ENCODE measurements around the gene ENOX1.

Gene ENOX1

GRCh38 chr13:43289470-43290255 is 497.1 kb downstream of the ENOX1 start:
- peak; percentile 82 for DNase-seq (ENCODE audit: low read depth)

GRCh38 chr13:43286751-43287150 is 500.0 kb downstream of the ENOX1 start:
- no peak for DNase-seq (ENCODE audit: low read depth)

DNA sequence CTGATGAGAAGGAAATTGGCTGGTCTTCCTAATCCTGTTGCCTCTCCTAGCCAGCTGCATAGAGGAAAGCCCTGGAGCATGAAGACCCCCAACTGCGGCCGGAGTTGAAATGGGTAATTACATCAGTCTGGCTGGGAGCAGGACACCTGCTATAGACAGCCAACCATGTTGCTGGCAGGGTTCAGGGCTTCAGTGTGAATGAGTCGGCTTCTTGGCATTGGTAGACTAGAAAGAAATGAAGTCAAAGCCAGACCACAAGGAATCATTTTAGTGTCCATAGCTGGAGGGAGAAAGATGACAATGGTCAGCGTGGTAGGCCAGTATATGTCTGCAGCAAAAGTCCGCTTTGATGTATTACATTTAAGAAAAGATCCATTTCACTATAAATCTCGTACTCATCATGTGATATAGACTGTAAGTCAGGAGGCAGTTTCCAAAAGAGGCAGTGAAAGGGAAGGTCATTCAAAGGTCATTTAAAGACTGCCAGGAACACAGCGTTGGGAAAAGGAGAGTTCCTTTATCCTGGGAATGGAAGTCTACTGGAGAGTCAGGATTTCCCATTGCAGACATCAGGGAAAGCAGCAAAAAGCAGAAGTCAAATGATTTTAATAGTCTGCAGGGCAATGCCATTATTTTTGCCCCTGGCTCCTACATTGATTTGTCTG is 500.7 kb downstream of the ENOX1 start:
- peak; percentile 73 for DNase-seq (ENCODE audit: low read depth)

GRCh38 chr13:43284162-43284561 is 502.6 kb downstream of the ENOX1 start:
- peak; percentile 75 for DNase-seq (ENCODE audit: low read depth)

DNA sequence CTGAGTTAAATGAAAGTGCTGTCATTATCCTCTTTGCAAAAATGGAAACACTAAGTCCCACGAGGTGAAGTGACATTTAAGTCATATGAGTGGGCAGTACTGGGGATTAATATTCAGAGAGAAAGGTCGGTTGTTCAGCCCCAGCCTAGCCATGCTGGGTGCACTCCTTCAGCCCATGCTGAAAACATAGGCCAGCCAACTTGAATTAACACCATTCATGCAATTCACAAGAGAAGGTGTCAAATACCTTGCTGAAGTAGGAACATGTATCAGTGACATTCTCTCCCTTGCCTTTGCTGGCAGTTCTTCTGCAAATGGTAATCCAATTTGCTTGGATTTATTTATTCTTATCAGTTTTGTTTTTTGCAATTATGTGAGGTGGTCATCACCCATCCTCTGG is 507.1 kb downstream of the ENOX1 start:
- DNase-seq (ENCODE audit: low read depth) = no peak

GRCh38 chr13:43278127-43278526 is 508.6 kb downstream of the ENOX1 start:
- DNase-seq (ENCODE audit: low read depth) = no peak

- no peak for DNase-seq (ENCODE audit: low read depth)
Observed at GRCh38 chr13:43277142-43277541, 509.6 kb downstream of the ENOX1 start.

- DNase-seq (ENCODE audit: low read depth) = no peak
Observed at GRCh38 chr13:43274881-43275280, 511.9 kb downstream of the ENOX1 start.

GRCh38 chr13:43273362-43273761 is 513.4 kb downstream of the ENOX1 start:
- DNase-seq (ENCODE audit: low read depth) = peak; percentile 75

GRCh38 chr13:43272851-43273250 is 513.9 kb downstream of the ENOX1 start:
- no peak for DNase-seq (ENCODE audit: low read depth)

GRCh38 chr13:43271152-43271551 is 515.6 kb downstream of the ENOX1 start:
- DNase-seq (ENCODE audit: low read depth) = no peak

GRCh38 chr13:43270130-43270830 is 516.5 kb downstream of the ENOX1 start:
- peak; percentile 18 for DNase-seq (ENCODE audit: low read depth)

- DNase-seq (ENCODE audit: low read depth) = peak; percentile 98
Observed at GRCh38 chr13:43269037-43269481, 517.7 kb downstream of the ENOX1 start.

DNA sequence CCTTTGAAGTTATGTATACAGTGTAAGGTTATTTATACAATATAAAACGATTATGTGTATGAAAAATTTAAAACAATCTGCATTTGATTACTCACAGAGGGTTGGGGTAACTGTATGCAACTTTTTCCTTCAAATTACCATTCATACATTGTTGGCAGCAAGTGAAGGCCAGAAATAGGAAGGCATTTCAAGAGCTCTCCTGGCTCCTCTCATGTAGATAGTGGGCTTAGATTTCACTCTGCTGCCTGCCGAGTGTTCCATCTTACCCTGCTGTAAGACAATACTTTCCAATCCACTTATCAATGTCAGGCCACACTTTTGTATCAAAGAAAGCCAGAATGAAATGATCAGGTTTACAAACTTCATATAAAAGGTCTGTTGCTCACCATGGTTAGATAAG is 518.1 kb downstream of the ENOX1 start:
- DNase-seq (ENCODE audit: low read depth) = no peak

DNA sequence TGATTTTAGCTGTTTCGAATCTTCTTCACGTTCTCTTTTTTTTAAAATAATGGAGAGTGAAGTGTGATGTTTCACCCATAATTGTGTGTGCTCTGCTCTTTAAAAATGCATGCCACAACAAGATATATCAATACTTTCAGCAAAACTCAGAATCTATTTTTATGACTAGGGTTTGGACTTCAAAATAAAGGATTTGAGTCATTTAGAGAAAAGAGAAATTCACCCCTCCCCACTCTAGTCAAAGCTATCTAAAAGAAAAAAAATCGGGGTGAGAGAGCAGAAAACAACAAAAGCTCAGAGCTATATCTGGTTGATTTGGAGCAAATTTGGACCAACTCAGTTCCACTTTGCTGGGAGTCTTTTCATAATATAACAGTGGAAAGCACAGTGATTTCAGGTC is 518.9 kb downstream of the ENOX1 start:
- no peak for DNase-seq (ENCODE audit: low read depth)

DNA sequence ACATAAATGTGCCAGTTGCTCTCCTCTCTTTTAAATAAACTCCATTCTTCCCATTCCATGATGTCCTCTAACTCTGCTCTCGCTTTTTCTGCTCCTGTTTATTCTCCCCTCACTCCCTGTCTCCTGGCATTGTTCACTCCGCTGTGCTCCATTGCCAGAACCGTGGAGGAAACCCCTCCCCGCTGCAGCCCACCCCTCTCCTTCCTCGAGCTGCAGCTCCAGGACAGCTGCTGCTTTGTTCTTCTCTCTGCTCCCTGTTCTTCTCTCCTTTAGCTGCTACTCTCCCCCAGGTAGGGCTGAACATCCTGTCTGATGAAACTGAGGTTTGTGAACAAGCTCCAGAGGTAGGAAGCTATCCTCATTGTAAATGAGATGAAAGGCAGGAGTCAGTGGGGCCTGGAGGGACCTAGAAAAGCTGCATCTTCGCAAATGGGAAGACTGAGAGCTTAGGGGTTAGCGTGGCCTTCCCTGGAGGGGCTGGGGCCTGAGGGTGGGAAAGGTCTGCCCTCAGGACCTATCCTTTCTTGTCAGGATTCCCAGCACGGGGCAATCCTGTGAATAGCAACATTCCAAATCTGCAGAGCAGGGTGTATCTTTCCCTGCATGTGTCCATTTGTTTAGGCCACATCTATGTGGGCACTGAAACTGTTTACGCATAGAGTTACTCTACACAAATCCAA is 519.7 kb downstream of the ENOX1 start:
- no peak for DNase-seq (ENCODE audit: low read depth)

DNA sequence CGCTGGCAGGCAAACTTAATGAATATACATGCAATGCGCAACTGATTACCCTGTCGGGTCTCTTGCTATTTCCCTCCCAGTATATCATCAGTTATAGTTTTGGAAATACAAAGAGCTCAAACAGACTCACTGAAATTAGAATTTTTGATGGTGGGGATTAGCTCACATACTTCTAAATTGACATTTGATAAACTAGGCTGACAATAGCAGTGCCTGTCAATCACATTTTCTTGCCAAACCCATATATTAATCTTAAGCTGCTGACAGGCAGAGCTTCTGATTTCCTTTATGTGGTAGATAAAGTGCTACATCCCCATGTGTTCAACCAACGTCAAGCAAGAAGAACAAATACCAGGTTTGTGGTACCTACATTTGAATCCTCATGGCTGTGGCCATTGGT is 521.7 kb downstream of the ENOX1 start:
- no peak for DNase-seq (ENCODE audit: low read depth)

DNA sequence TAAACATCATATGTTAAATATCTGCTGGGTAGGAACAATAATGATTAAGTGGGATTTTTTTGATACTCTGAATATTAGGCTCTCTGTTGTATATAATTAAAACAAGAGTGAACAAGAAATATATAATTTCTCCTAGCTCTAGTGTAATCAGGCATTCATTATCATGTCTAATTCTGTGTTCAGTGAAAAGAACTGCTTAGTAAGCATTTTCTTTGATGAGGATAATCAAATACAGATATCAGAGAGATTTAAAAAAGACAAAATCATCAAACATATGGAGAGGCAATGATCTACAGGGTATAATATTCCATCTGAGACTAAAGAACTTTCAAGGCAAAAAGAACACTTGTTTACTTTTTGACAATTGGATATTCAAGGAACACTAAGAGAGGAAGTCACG is 522.3 kb downstream of the ENOX1 start:
- no peak for DNase-seq (ENCODE audit: low read depth)

- no peak for DNase-seq (ENCODE audit: low read depth)
Observed at GRCh38 chr13:43263047-43263446, 523.7 kb downstream of the ENOX1 start.

GRCh38 chr13:43260999-43261398 is 525.8 kb downstream of the ENOX1 start:
- DNase-seq (ENCODE audit: low read depth) = peak; percentile 86

GRCh38 chr13:43258771-43259170 is 528.0 kb downstream of the ENOX1 start:
- peak; percentile 51 for DNase-seq (ENCODE audit: low read depth)

DNA sequence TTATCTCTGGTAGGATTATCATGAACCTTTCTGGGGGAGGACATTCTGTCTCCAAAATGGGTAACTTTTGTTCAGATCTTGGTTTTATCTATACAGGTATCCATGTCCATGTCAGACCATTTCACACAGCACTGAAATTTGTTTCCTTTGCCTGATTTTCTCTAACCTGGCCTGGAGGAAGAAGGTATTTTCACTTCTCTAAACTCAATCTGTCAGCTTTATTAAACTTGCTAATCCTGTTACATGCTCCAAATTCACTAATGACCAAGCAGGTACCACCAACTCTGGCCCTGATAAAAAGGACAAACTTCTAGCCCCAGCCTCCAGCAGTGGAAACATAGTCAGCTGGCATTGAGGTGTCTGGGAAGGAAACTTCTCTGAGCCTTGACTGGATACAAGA is 529.0 kb downstream of the ENOX1 start:
- DNase-seq (ENCODE audit: low read depth) = no peak
